22Rv1 (cell line): ENCODE data around the gene SPP1.

Source experiments
- CTCF ChIP-seq: fragments of 450-650 bp; IDR thresholded peaks from 2 replicates; pipeline ENCODE4 v1.5.1; 2017; ENCODE audit warnings: mild to moderate bottlenecking
- ZFX ChIP-seq: fragments of 450-650 bp; IDR thresholded peaks from 2 replicates; pipeline ENCODE4 v1.6.1; 2017; ENCODE audit warnings: antibody characterized with exemption, borderline replicate concordance

DNA sequence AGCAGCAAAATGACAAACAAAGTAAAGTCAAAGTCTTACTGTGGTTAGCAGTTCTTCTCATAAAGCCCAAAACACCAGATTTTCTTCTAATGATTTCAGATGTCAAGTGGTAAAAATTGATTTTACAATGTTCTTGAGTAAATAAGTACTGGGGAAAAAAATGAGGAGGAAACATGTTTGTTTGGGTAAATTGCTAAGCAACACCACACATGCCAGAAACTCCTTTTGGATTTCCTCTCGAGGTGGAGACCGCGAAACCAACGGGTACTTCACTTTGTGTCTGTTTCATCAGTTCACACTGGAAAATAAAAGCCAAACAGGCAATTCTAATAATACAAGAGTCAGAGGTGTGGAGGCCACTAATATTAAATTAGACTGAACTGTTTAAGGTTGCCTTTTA is 27.3 kb downstream of the SPP1 start:
- TF ChIP-seq CTCF (no peak), ZFX (no peak)
